Heart left ventricle (tissue), 13 donors: ENCODE data around the gene MAGI1.

Experiments used
- CTCF ChIP-seq, 12 donors: fragments of 200-600 bp; sonication (generic) in 4 of 12; IDR thresholded peaks; one replicate each; pipeline versions ENCODE4 v1.5.0 to v1.8.0; 2018 to 2022; ENCODE audit warnings: antibody characterized with exemption in 12 of 12, mild to moderate bottlenecking in 5 of 12
- POLR2A ChIP-seq, 2 donors: fragments of 450-650 bp; IDR thresholded peaks; one replicate each; pipeline ENCODE4 v1.6.1; 2017; ENCODE audit warnings: antibody characterized with exemption in 2 of 2, mild to moderate bottlenecking in 2 of 2, moderate library complexity in 2 of 2
- donor health status: ischemic (EF 13 %, LVEDD 7.1; RV severe dilation, severe dysfunction).
- donor health status: DM: no; HTN: yes; CAD: no.
- donor health status: DM: no; HTN: no; CAD: no.
- donor health status: ischemic (EF 25% LVEDD 6.9; RV normal size, moderate dysfunction).
- donor health status: ischemic (EF 25% LVEDD 5.7; RV mildly dilated, moderate dysfunction).
- donor health status: ischemic (EF 35%, LVEDD 5.7; RV mildly dilated, moderate dysfunction).
- donor health status: nonischemic (EF 11% LVEDD 7.7; RV severe dilation, severe dysfunction).
- donor health status: DM: yes; HTN: yes; CAD: no.
- donor health status: PGD.
- donor health status: ischemic (EF 29% LVEDD 5.4; RV normal size, mild dysfunction).
- donor health status: nonischemic (EF 23%, LVEDD 6.1; RV moderate dilation, normal function).

GRCh38 chr3:65836047-65836446 is 202.7 kb downstream of the MAGI1 start:
- TF ChIP-seq CTCF (IDR thresholded peaks at IDR 0.05) (no peak), POLR2A (IDR thresholded peaks at IDR 0.05) (no peak)
